Measurements from ENCODE around the gene ADCY2. TPM values are rescaled to one million over a fixed set of nuclear protein-coding genes. Genes with fewer than 3 reads are reported as not detected.

The ADCY2 gene
- total and polyA plus RNA-seq, 2 experiments from 2014 or later = 23.8 to 74.9 TPM

- Histone ChIP-seq H3K27ac (ENCODE audit: low read depth) (no peak overlapping the region), H3K4me2 (no peak overlapping the region), H2AFZ (no peak overlapping the region), H3F3A (replicated peaks; ENCODE audit: low read depth) (no peaks in the 10 kb centered on the region), H4K20me1 (replicated peaks; ENCODE audit: insufficient read depth) (peaks cover 22% of the 10 kb centered on the region), H3K36me3 (ENCODE audit: insufficient read depth) (no peaks in the 10 kb centered on the region), H3K4me3 (no peak overlapping the region), H3K27me3 (ENCODE audit: insufficient read depth) (no peaks in the 10 kb centered on the region), H3K9me2 (ENCODE audit: insufficient read depth) (no peaks in the 10 kb centered on the region), H3K79me2 (replicated peaks; ENCODE audit: insufficient read depth) (peaks cover 97% of the 10 kb centered on the region), H3K4me1 (ENCODE audit: insufficient read depth) (peaks cover 44% of the 10 kb centered on the region)
- no peak for TF ChIP-seq CREB1 (CRISPR knock-in tag; IDR thresholded peaks at IDR 0.05; ENCODE audit: low read depth)
- TF ChIP-seq JUNB (IDR thresholded peaks at IDR 0.05; ENCODE audit: unreplicated experiment) = no peak
- no peak for TF ChIP-seq NANOG (IDR thresholded peaks at IDR 0.05; ENCODE audit: borderline replicate concordance)
- TF ChIP-seq STAT1 (IDR thresholded peaks at IDR 0.05; ENCODE audit: unreplicated experiment) = no peak
- TF ChIP-seq CTCF (conservative IDR thresholded peaks at IDR 0.05; ENCODE audit: low read depth in 2 of 2) = no peak
- TF ChIP-seq ZNF331 (CRISPR knock-in tag; IDR thresholded peaks at IDR 0.05; ENCODE audit: low read depth) = no peak
- TF ChIP-seq ZNF462 (CRISPR knock-in tag; IDR thresholded peaks at IDR 0.05) = no peak
- no peak for DNase-seq (ENCODE audit: low spot score)
- Mint-ChIP-seq H3K36me3 (ENCODE audit: low read depth) (peaks cover 13% of the 10 kb centered on the region), H3K27me3 (ENCODE audit: insufficient read depth, low read depth, poor library complexity) (no peaks in the 10 kb centered on the region), H3K9me3 (peaks cover 12% of the 10 kb centered on the region), H3K4me1 (peaks cover 6% of the 10 kb centered on the region), H3K27ac (no peak overlapping the region), H3K4me3 (no peak overlapping the region)
- ATAC-seq = no peak
Measured at GRCh38 chr5:7493622-7494021, 97.7 kb downstream of the ADCY2 start.

Measured in GM23338 (cell line).